K562 (cell line): ENCODE data around the gene DCUN1D2. TPM values are rescaled to one million over a fixed set of nuclear protein-coding genes. Genes with fewer than 3 reads are reported as not detected.
A peak's percentile ranks its signal among the peaks of the same experiment; 100 is the strongest.

Source experiments
- ATAC-seq: fragments of 200-7000 bp; cut with Tn5 transposase; 3 replicates; pipeline ENCODE4 v1.9.1; 2020; ENCODE audit warnings: moderate library complexity
- BruUV-seq: library from RNA; stranded (reverse); fragments of 400-500 nt; replicated peaks from 2 replicates; lab custom pipeline; 2021; lab: Mats Ljungman, UMichigan
- CTCF ChIA-PET: fragments of 300-600 bp; formaldehyde crosslinking; extraction: SDS; loops from one replicate; lab custom pipeline; 2021; ENCODE audit warnings: low intra/inter-chr PET ratio; lab: Yijun Ruan, JAX
- POLR2A ChIA-PET: fragments of 300-600, 350-650 bp; sonication (Branson Sonifier 250); formaldehyde crosslinking; extraction: SDS; loops from one replicate; lab custom pipeline; 2021; ENCODE audit warnings: antibody characterized with exemption, inconsistent platforms; lab: Yijun Ruan, JAX
- DNase-seq, 4 experiments: peaks; one replicate each; pipeline versions ENCODE4 v3.0.0 to v3.0.0-alpha.2; 2011 to 2018; ENCODE audit warnings: low spot score in 3 of 4, mixed read lengths in 3 of 4; ENCODE audit errors: extremely low read depth in 1 of 4
- FAIRE-seq: peaks from 2 replicates; lab custom pipeline; 2011; peaks lifted over from hg19 to GRCh38; lab: Jason Lieb, UNC
- H2AFZ ChIP-seq: 2 replicates; pipeline ENCODE4 v1.6.0; 2011; ENCODE audit warnings: low read depth, low read length, control low read depth, inconsistent platforms
- H3K27ac ChIP-seq: fragments of 200-600 bp; 3 replicates; pipeline ENCODE4 v1.8.0; 2011; ENCODE audit warnings: low read depth, mild to moderate bottlenecking, control low read depth, inconsistent platforms, low read length, moderate library complexity, mixed read lengths; ENCODE audit errors: extremely low read depth
- H3K27me3 ChIP-seq, 2 experiments: fragments of 300-600 bp in 1 of 2; 2 replicates in 1 of 2; 3 replicates in 1 of 2; pipeline versions ENCODE4 v1.6.0 to v1.8.0; 2011; ENCODE audit warnings: inconsistent platforms in 2 of 2, low read length in 2 of 2, mild to moderate bottlenecking in 1 of 2, mixed read lengths in 1 of 2, moderate library complexity in 1 of 2; ENCODE audit not compliant: control insufficient read depth in 2 of 2, insufficient read depth in 2 of 2
- H3K36me3 ChIP-seq: fragments of 300-600 bp; 3 replicates; pipeline ENCODE4 v1.8.0; 2011; ENCODE audit warnings: mild to moderate bottlenecking, low read length, inconsistent platforms; ENCODE audit not compliant: control insufficient read depth, insufficient read depth
- H3K4me1 ChIP-seq, 2 experiments: fragments of 200-600 bp in 1 of 2; replicated peaks in 1 of 2; 2 replicates in 1 of 2; 3 replicates in 1 of 2; pipeline versions ENCODE4 v1.5.1 to v1.8.0; 2011; ENCODE audit warnings: inconsistent platforms in 2 of 2, low read length in 2 of 2, mild to moderate bottlenecking in 1 of 2, mixed read lengths in 1 of 2, moderate library complexity in 1 of 2; ENCODE audit not compliant: control insufficient read depth in 2 of 2, insufficient read depth in 2 of 2
- H3K4me2 ChIP-seq: 2 replicates; pipeline ENCODE4 v1.6.1; 2011; ENCODE audit warnings: low read length, control low read depth, inconsistent platforms, mixed read lengths; ENCODE audit not compliant: insufficient read depth
- H3K4me3 ChIP-seq: fragments of 200-600 bp; sonication (generic), shearing (Covaris generic); 2 replicates; pipeline ENCODE4 v1.5.1; 2016; ENCODE audit warnings: control low read depth, inconsistent platforms
- H3K79me2 ChIP-seq: fragments of 200-600 bp; 3 replicates; pipeline ENCODE4 v1.8.0; 2011; ENCODE audit warnings: low read length, inconsistent platforms; ENCODE audit not compliant: control insufficient read depth, insufficient read depth
- H3K9ac ChIP-seq, 2 experiments: 2 replicates each; pipeline versions ENCODE4 v1.6.0 to v1.6.1; 2011; ENCODE audit warnings: low read depth in 2 of 2, low read length in 2 of 2, control low read depth in 1 of 2, inconsistent platforms in 1 of 2, mild to moderate bottlenecking in 1 of 2, mixed read lengths in 1 of 2; ENCODE audit not compliant: insufficient read depth in 1 of 2
- H3K9me1 ChIP-seq: one replicate; pipeline ENCODE4 v1.6.0; 2011; ENCODE audit warnings: inconsistent platforms, mild to moderate bottlenecking, low read length, moderate library complexity; ENCODE audit not compliant: control insufficient read depth, insufficient read depth
- H3K9me3 ChIP-seq: replicated peaks from 2 replicates; pipeline ENCODE4 v1.5.1; 2011; ENCODE audit warnings: low read depth, low read length, inconsistent platforms; ENCODE audit not compliant: control insufficient read depth, insufficient read depth
- H4K20me1 ChIP-seq: replicated peaks from 2 replicates; pipeline ENCODE4 v1.6.1; 2011; ENCODE audit warnings: low read length, inconsistent platforms, mixed read lengths; ENCODE audit not compliant: control insufficient read depth, insufficient read depth
- POLR2G ChIP-seq: fragments of 200-400 bp; formaldehyde crosslinking; IDR thresholded peaks from 2 replicates; pipeline ENCODE4 v1.6.1; 2017; ENCODE audit warnings: low read depth, mild to moderate bottlenecking, antibody characterized with exemption, low read length, moderate library complexity
- TEAD1 ChIP-seq, 2 experiments: fragments of 450-650 bp in 1 of 2; sonication (generic) in 1 of 2; formaldehyde crosslinking; IDR thresholded peaks; 2 replicates each; pipeline versions ENCODE4 v1.4.0 to v1.8.0; 2020 to 2022; ENCODE audit warnings: mild to moderate bottlenecking in 2 of 2, missing genetic modification reagents in 1 of 2
- THAP12 ChIP-seq: fragments of 250-450 bp; sonication (Bioruptor Pico); IDR thresholded peaks from 2 replicates; pipeline ENCODE4 v1.9.0; 2021; ENCODE audit warnings: mild to moderate bottlenecking, inconsistent platforms
- ZNF644 ChIP-seq: fragments of 200-800 bp; sonication (Bioruptor generic); IDR thresholded peaks from 2 replicates; pipeline ENCODE4 v1.6.1; 2016; ENCODE audit warnings: low read depth, missing genetic modification characterization, missing compliant biosample characterization
- WGBS: fragments of 100-300 bp; shearing (Covaris generic); methylation state at CpG from one replicate; pipeline ENCODE4 v1.1.6; 2016; ENCODE audit warnings: low coverage, mixed read lengths; ENCODE audit not compliant: insufficient coverage; ENCODE audit errors: missing lambda C conversion rate; 5-methylcytosine and 5-hydroxymethylcytosine counted together
- in situ Hi-C: fragments of 300-500 bp; cut with MboI; formaldehyde crosslinking; loops from 4 replicates; pipeline ENCODE4 v1.15.0; 2018; ENCODE audit warnings: inconsistent platforms, mixed read lengths
- intact Hi-C: fragments of 100-400 bp; cut with micrococcal nuclease; formaldehyde crosslinking; loops from 2 replicates; pipeline ENCODE4 v1.14.2; 2022
- polyA plus RNA-seq, 8 experiments: library from polyadenylated mRNA; depleted of rRNA in 4 of 8; stranded (reverse) in 5 of 8; unstranded in 3 of 8; fragments of >200 nt; fragmentation: Nextera tagmentation in 2 of 8; fragmentation: Illumina TruSeq in 1 of 8; extraction: Ambion mirVana in 2 of 8; extraction: Trizol in 1 of 8; gene quantifications; 2 replicates each; pipeline versions ENCODE4 v1.2.1 to v1.2.3, GENCODE V29; 2011 to 2014; ENCODE audit warnings: inconsistent platforms in 1 of 8, missing spikeins in 1 of 8
- total RNA-seq, 7 experiments: library from RNA; depleted of rRNA in 6 of 7; stranded (reverse); fragments of >200 nt in 6 of 7; fragmentation: Illumina TruSeq in 2 of 7; extraction: Trizol in 2 of 7; gene quantifications; 2 replicates each; pipeline versions ENCODE4 v1.2.1 to v1.2.3, GENCODE V29; 2011 to 2021; ENCODE audit warnings: low replicate concordance in 1 of 7

Gene DCUN1D2
- total and polyA plus RNA-seq, 9 of the 15 experiments (the other 6 are each of a cell fraction or from before 2014, with no cell fraction given), result 2.1 to 16.8 (median 11.1) TPM

DNA sequence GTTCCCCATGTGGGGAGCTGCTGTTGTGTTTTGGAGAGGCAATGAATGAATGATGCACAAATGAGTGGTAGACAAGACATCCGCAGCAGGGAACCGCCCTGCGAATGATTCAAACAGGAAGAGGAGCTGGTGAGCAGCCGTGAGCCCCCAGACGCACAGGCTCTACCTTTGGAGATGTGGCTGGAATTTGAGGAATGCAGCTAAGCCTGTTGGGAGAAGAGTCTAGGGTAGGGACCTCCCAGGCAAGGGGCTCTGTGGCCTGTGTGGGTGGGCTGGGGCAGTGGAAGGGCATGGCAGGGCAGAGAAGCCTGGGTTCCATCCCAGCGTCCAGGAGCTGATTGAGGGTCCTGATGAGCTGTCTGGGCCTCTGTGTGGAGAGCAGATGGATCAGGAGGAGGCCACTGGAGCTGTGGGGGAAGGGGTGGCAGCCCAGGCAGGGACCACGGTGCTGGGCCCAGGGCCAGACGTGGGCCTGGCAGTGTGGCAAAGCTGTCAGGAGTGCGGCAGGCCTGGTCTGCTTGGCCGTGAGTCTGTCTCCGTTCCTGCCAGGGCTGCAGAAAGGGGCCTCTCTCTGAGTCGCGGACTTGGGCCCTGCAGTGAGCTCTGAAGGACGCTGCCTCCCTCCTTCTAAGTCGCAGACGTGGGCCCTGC, 41.8 kb upstream of the DCUN1D2 start:
- DNase-seq (no peak), FAIRE-seq (no peak), ATAC-seq (no peak)
- TF ChIP-seq TEAD1 (CRISPR knock-in tag; IDR thresholded peaks at IDR 0.05) (no peak), POLR2G (peak; percentile 54; the same call in 1 of the 2 replicates), ZNF644 (tag) (no peak), THAP12 (no peak)
- no peak overlapping the region for H2AFZ ChIP-seq
- POLR2A ChIA-PET, result interaction anchor here (1.1 kb wide), 1 partner anchor 14 kb away, joined by 3 read pairs; no protein-coding TSS in a partner anchor
- in situ Hi-C loops (no loop called here), intact Hi-C loops (no loop called here)
- no peaks in the 10 kb centered on the region for H4K20me1 ChIP-seq
- H3K9ac ChIP-seq, result no peak overlapping the region
- H3K4me2 ChIP-seq, result no peak overlapping the region
- peaks cover 28% of the 10 kb centered on the region; the same call in 2 of the 3 replicates for H3K36me3 ChIP-seq
- H3K9me3 ChIP-seq, result no peaks in the 10 kb centered on the region
- CTCF ChIA-PET, result no interaction called here
- H3K4me3 ChIP-seq, result no peak overlapping the region
- H3K4me1 ChIP-seq, result no peaks in the 10 kb centered on the region
- H3K27me3 ChIP-seq, result no peaks in the 10 kb centered on the region
- no peak overlapping the region for H3K27ac ChIP-seq
- no TSS peak for BruUV-seq
- H3K79me2 ChIP-seq, result no peaks in the 10 kb centered on the region
- WGBS, result 90% methylated on average over 6 of the region's 16 CpGs
- no peaks in the 10 kb centered on the region for H3K9me1 ChIP-seq
